HT-29 (cell line): ENCODE results near the gene C1orf159. TPM values are rescaled to one million over a fixed set of nuclear protein-coding genes. Genes with fewer than 3 reads are reported as not detected.
"Not testable (repeated sequence)": the region's sequence is repeated elsewhere in the genome, so short reads cannot be mapped to it uniquely, and the experiment has no call there.

ENCODE experiments used
- DNase-seq: peaks from one replicate; pipeline ENCODE4 v3.0.0-alpha.2; 2015; ENCODE audit warnings: low spot score
- total RNA-seq: library from RNA; depleted of rRNA; stranded (reverse); fragments of >200 nt; shearing (Covaris generic); gene quantifications from 2 replicates; pipeline ENCODE4 v1.2.3, GENCODE V29; 2014

C1orf159 gene
- total RNA-seq, 1 experiment from 2014 or later, result 67.6 TPM

DNA sequence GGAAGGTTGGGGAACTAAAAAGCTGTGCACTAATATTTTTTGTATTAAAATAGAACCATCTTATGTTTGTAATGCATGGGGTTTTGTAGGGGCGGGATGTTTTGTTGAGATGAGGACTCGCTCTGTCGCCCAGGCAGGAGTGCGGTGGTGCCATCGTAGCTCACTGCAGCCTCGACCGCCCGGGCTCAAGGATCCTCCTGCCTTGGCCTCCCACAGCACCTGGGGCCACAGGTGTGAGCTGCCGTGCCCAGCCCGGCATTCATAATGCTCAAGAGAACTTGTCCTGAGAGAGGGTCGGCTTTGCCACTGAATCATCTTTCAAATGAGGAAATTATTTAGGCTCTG, 3.0 kb upstream of the C1orf159 start:
- DNase-seq, result no peak

GRCh38 chr1:1118011-1118875, 2.4 kb upstream of the C1orf159 start:
- no peak for DNase-seq

DNA sequence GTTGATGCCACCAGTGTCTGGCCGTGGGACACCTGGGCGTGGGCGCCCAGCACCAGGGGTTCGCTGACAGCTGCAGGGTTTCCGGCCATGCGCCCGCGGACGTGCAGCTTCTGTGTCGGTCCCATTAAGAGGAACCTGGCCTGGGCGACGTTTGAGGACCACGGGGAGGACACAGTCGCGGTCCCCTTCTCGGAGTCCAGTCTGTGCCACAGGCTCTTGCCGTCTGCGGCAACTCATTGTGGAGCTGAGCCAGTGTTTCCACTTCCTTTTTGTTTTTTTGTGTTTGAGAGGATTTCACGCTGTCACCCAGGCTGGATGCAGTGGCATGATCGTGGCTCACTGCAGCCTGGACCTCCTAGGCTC, 1.6 kb upstream of the C1orf159 start:
- no peak for DNase-seq

DNA sequence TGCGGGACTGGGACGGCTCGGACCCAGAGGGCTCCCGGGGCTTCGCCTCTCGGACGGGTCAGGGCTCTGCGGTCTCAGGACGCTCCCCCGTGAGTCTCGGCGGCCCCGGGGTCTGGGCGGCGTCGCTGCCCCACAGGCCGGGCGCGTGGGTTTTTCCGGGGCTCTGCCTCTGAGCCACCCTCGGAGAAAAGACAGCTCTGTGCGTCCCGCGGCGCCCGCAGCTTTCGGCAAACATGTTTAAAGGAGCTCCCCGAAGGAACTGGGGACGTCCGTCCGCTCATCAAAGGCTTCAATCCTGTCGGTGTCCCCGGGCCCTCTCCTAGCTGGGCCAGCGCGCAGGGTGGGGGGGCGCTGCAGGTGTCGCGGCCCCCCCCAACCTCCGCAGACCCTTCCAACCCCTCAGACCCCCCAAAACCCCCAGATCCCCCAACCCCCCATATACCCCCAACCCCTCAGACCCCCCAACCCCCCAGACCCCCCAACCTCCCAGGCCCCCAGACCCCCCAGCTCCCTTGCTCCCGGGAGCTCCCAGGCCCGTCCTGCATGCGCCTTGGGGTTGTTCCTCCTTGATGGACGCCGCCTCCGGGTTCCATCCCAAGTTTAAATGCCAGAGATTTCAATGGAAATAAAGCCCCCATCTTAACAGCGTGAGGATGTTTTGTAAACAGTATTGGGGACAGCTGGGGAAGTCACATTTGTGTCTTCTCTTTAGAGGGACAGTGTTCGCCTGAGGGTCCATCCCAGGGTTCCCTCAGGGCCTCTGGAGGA, 996 bp upstream of the C1orf159 start:
- peak; percentile 26 for DNase-seq

DNA sequence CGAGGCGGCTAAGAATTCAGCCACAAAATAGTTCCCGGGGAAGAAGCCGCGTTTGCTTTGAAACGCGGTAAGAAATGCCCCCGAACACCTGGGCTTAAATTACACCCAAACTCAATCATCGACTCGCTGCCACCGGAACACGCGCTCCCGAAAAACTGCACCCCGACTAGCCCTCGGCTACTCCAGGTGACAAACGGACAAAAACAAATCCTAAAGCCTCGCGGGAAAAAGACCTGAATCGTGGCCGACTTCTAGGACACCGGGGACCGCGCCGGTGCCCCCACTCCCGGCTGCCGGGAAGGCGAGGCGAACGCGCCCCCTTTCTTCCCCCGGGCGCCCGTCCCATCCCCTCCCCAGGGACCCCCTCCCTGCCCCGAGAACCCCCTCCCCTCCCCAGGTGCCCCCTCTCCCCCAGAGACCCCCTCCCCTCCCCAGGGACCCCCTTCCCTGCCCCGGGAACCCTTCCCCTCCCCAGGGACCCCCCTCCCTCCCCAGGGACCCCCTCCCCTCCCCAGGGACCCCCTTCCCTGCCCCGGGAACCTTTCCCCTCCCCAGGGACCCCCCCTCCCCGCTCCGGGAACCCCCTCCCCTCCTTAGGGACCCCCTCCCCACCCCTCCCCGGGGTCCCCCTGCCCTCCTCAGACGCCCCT, 628 bp downstream of the C1orf159 start:
- no peak for DNase-seq

DNA sequence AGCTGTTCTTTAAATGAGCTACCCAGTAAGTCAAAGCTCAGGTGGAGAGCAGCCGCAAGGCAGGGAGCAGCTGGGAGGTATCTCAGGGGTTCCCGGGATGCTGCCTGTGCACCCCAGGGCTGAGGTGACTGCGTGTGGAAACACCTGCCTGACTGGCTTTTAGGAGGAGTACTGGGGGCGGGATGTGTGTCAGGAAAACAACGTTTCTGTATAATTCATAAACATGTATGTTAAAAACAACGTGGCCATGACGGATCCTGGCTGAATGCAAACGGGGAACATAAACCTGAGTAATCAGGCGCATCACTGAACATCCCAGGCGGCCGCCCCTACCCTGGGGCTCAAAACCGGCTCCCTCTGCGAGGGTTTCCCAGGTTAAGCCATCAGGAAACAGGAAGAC, 1.5 kb downstream of the C1orf159 start:
- no peak for DNase-seq

- no peak for DNase-seq
Measured at GRCh38 chr1:1112237-1112985, 3.5 kb downstream of the C1orf159 start.

GRCh38 chr1:1111516-1112236, 4.2 kb downstream of the C1orf159 start:
- DNase-seq, result no peak

DNA sequence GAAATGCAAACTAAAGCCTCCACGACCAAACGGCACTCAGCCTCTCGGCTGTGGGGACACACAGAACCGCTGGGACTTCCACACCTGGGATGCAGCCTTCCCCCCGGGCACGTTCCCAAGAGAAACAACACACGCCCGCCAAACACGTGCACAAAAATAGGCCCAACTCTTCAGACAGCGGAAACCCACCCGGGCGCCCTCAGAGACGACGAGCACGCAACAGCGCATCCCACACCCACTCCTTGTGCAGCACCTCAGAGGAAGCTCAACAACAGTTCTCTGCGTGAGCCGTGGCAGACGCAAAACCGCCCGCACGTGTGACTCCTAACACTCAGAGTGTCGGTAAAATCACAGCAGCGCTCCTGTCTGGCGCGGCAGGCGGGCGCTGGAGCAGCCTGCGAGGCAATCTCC, 5.3 kb downstream of the C1orf159 start:
- no peak for DNase-seq

- peak; percentile 95 for DNase-seq
Measured at GRCh38 chr1:1109743-1110142, 6.1 kb downstream of the C1orf159 start.

- no peak for DNase-seq
Measured at GRCh38 chr1:1106510-1107221, 9.2 kb downstream of the C1orf159 start.

- DNase-seq, result not testable (repeated sequence)
Measured at GRCh38 chr1:1104152-1104551, 11.7 kb downstream of the C1orf159 start.

DNA sequence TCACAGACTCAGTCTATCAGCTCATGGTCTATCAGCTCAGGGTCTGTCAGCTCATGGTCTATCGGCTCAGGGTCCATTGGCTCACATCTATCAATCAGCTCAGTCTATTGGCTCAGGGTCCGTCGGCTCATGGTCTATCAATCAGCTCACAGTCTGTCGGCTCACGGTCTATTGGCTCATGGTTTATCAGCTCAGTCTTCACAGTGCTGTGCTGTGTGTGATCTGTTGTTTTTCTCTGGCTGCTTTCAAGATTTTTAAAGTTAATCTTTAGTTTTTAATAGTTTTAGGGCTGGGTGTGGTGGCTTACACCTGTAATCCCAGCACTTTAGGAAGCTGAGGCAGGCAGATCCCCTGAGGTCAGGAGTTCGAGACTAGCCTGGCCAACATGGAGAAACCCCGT, 14.4 kb downstream of the C1orf159 start:
- DNase-seq, result no peak

GRCh38 chr1:1100296-1100695, 15.6 kb downstream of the C1orf159 start:
- no peak for DNase-seq

DNA sequence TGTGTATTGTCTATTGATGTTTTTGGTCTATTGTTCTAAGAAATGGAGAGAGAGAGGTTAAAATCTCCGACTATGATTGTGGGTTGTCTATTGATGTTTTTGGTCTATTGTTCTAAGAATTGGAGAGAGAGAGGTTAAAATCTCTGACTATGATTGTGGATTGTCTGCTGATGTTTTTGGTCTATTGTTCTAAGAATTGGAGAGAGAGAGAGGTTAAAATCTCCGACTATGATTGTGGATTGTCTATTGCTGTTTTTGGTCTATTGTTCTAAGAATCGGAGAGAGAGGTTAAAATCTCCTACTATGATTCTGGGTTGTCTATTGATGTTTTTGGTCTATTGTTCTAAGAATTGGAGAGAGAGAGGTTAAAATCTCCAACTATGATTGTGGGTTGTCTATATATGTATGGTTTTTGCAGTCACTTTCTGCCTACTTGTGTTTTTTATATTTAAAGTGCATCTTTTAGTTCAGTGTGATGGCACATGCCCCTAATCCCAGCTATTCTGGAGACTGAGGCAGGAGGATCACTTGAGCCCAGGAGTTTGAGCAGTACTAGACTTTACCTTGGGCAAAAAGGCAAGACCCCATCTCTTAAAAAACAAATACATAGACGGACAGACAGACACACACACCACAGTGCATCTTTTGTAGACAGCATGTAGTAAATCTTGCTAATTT, 16.2 kb downstream of the C1orf159 start:
- DNase-seq, result no peak

- no peak for DNase-seq
Measured at GRCh38 chr1:1098681-1099421, 17.0 kb downstream of the C1orf159 start.

DNA sequence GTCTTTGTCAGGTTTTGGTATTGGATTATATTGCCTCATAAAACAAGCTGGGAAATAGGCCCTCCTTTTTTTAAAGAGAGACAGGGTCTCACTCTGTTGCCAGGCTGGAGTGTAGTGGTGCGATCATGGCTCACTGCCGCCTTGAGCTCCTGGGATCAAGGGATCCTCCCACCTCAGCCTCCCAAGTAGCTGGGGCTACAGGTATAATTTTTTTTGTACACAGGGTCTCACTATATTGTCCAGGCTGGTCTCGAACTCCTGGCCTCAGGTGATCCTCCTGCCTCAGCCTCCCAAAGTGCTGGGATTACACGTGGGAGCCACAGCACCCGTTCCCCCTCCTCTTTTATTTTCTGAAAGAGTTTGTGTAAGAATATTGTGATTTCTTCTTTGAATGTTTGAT, 19.8 kb downstream of the C1orf159 start:
- DNase-seq, result not testable (repeated sequence)

- DNase-seq, result no peak
Measured at GRCh38 chr1:1094981-1095380, 20.9 kb downstream of the C1orf159 start.

DNA sequence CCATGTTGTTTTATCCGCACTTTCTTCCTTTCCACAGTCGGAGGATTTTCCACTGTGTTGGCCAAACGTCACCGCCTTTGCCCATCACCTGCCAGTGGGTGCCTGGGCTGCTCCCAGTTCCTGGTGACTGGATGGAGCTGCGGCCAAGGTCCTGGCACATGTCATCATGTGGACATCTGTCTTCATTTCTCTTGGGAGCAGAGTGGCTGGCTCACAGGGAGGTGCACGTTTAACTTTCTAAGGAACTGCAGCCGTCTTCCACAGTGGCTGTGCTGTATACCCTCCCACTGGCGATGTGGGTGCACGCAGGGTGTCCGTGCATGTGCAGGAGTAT, 22.3 kb downstream of the C1orf159 start:
- no peak for DNase-seq
